GM13977 (cell line): Measurements from ENCODE around the gene KCNQ5.

Source experiments
- DNase-seq: peaks from one replicate; pipeline ENCODE4 v3.0.0; 2012; ENCODE audit warnings: low spot score
- CTCF ChIP-seq: IDR thresholded peaks from 2 replicates; pipeline ENCODE4 v1.5.1; 2012; ENCODE audit warnings: mild to moderate bottlenecking, control low read depth; ENCODE audit not compliant: insufficient read depth; ENCODE audit errors: extremely low read depth, missing control alignments
- in situ Hi-C: fragments of 300-500 bp; cut with MboI; formaldehyde crosslinking; loops from one replicate; pipeline ENCODE4 v1.12.0; 2022; ENCODE audit warnings: low sequenced_read_pairs, low pct_unique_long_range_greater_than_20kb, mixed read lengths, inconsistent platforms; ENCODE audit not compliant: unreplicated experiment

KCNQ5 gene

GRCh38 chr6:72616406-72617015 lies 5.4 kb upstream of the KCNQ5 start:
- in situ Hi-C loops = no loop called here
- no peak for DNase-seq
- peak; percentile 68 for TF ChIP-seq CTCF

- DNase-seq = no peak
- in situ Hi-C loops = no loop called here
- no peak for TF ChIP-seq CTCF
Measured at GRCh38 chr6:72617721-72618120, 4.1 kb upstream of the KCNQ5 start.

- in situ Hi-C loops = no loop called here
- DNase-seq = peak; percentile 79
- TF ChIP-seq CTCF = no peak
Measured at GRCh38 chr6:72619883-72620696, 1.8 kb upstream of the KCNQ5 start.

GRCh38 chr6:72620871-72621290 lies 983 bp upstream of the KCNQ5 start:
- no peak for TF ChIP-seq CTCF
- in situ Hi-C loops = no loop called here
- DNase-seq = no peak

GRCh38 chr6:72622094-72622940 lies 453 bp downstream of the KCNQ5 start:
- TF ChIP-seq CTCF = peak; percentile 36
- DNase-seq = peak; percentile 72
- in situ Hi-C loops = no loop called here

- no peak for DNase-seq
- no peak for TF ChIP-seq CTCF
- in situ Hi-C loops = no loop called here
Measured at GRCh38 chr6:72623808-72624207, 1.9 kb downstream of the KCNQ5 start.
